H1 (cell line): Measurements from ENCODE around the gene NAV2. TPM values are rescaled to one million over a fixed set of nuclear protein-coding genes. Genes with fewer than 3 reads are reported as not detected.

ENCODE experiments used
- BRCA1 ChIP-seq: IDR thresholded peaks from 2 replicates; pipeline ENCODE4 v1.6.1; 2012; ENCODE audit warnings: low read depth, low read length, improper control_type of control experiment
- SP2 ChIP-seq: IDR thresholded peaks from 2 replicates; pipeline ENCODE4 v1.6.1; 2012; ENCODE audit warnings: mild to moderate bottlenecking, low read length, inconsistent platforms
- polyA plus RNA-seq, 7 experiments: library from polyadenylated mRNA; depleted of rRNA in 3 of 7; stranded (reverse) in 5 of 7; unstranded in 2 of 7; fragments of >200 nt in 5 of 7; fragments of 200-250 nt in 2 of 7; gene quantifications; 1 replicate in 5 of 7; 2 replicates in 1 of 7; 4 replicates in 1 of 7; pipeline versions ENCODE4 v1.2.1 to v1.2.3, GENCODE V29; 2011 to 2013; ENCODE audit warnings: missing spikeins in 2 of 7, mixed read lengths in 2 of 7
- total RNA-seq: library from RNA; stranded (reverse); fragmentation: NEBNext Ultra II Directional; extraction: Animal tissue kit (Norgen Biotek cat#: 25700); gene quantifications from 2 replicates; pipeline ENCODE4 v1.2.1, GENCODE V29; 2021

NAV2 gene
- total and polyA plus RNA-seq, 2 of the 8 experiments (the other 6 are each of a cell fraction or from before 2014, with no cell fraction given), result 35.6 to 73.6 TPM

DNA sequence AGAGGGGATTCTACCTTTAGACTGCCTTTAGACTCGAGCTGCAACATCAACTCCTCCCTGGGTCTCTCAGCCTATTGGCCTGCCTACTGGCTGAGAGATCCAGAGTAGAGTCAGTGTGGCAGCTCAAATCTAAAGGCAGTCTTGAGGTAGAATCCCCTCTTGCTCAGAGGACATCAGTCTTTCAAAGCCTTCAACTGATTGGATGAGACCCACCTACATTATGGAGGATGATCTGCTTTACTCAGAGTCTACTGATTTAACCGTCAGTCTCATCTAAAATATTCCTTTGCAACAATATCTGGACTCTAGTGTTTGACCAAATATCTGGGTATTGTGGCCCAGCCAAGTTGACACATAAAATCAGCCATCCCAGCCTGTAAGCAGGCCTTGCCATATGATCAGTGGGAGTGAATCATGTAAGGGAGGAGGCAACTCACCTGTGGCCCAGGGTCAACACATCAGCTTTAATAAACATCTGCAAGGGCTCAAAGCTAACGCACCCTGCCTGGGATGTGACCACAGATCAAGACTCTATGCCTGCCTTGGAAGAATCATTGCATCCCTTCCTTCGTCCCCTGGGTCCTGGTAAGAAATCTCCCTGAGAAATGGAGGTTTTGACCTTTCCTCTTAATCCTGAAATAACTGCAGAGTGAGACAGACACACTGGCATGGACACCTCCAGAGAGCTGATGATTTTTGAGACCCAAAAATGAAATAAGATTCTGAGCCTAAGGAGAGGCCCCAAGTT, 249.6 kb downstream of the NAV2 start (continued):
- no peak for TF ChIP-seq SP2
- no peak for TF ChIP-seq BRCA1
